ENCODE results near the gene NAGPA. TPM values are rescaled to one million over a fixed set of nuclear protein-coding genes. Genes with fewer than 3 reads are reported as not detected.

NAGPA gene
- polyA plus RNA-seq, 1 donor from 2014 or later, result 36.6 TPM

DNA sequence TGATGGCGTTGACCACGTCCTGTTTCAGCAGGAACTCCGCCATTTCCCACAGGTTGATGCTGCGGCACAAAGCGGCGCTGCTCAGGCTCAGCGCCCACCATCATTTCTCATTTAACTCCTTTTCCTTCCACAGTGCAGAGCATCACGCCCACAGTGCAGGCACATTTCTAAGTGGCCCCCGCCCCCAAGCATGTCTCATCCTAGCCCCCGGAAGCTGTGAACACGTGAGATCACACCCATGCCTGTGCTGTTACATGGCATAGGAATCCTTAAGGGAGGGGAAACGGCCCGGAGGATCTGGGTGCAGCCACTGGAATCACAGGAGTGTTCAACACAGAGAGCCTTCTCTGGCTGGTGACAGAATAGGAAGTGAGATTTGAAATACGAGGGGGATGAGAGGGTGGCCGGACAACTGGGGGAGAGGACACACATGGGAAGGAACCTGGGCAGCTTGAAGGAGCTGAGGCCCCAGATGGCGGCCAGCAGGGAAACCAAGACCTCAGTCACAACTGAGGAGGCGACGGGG is 4.7 kb downstream of the NAGPA start:
- Histone ChIP-seq H3F3A (ENCODE audit: insufficient read depth, low read length, poor library complexity, severe bottlenecking) (no peaks in the 10 kb centered on the region), H4K20me1 (ENCODE audit: insufficient read depth) (no peaks in the 10 kb centered on the region)

DNA sequence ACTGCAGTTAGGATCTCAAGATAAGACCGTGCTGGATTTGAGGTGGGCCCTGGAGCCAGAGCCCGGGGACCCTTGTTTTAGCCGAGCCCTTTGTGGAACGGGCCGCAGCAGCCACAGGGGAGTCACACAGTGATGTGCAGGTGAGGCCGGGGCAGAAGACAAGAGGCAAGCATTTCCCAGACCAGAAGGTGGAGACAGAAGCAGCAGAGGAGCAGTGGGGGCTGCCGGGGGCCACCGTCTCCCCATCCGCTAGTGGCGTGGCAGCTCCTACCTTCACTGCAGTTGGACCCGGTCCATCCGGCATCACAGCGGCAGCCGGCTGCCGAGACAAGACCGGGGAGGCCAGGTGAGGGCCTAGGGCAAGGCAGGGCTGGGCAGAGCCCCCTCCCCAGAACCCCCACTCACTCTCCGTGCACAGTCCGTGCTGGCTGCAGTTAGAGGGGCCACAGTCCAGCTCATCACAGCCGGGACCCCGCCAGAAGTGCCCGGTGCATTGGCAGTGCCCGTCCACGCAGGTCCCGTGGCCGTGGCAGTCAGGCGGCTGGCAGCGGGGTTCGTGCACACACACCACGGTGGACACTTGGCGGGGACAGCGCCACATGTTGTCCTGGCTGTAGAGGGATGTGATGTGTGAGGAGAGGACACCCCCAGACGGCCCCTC is 6.0 kb downstream of the NAGPA start:
- no peak for TF ChIP-seq POLR2AphosphoS5 (IDR thresholded peaks at IDR 0.05)
- no peak for TF ChIP-seq TAF1 (IDR thresholded peaks at IDR 0.05; ENCODE audit: low read depth)
- TF ChIP-seq, protein P1, sequence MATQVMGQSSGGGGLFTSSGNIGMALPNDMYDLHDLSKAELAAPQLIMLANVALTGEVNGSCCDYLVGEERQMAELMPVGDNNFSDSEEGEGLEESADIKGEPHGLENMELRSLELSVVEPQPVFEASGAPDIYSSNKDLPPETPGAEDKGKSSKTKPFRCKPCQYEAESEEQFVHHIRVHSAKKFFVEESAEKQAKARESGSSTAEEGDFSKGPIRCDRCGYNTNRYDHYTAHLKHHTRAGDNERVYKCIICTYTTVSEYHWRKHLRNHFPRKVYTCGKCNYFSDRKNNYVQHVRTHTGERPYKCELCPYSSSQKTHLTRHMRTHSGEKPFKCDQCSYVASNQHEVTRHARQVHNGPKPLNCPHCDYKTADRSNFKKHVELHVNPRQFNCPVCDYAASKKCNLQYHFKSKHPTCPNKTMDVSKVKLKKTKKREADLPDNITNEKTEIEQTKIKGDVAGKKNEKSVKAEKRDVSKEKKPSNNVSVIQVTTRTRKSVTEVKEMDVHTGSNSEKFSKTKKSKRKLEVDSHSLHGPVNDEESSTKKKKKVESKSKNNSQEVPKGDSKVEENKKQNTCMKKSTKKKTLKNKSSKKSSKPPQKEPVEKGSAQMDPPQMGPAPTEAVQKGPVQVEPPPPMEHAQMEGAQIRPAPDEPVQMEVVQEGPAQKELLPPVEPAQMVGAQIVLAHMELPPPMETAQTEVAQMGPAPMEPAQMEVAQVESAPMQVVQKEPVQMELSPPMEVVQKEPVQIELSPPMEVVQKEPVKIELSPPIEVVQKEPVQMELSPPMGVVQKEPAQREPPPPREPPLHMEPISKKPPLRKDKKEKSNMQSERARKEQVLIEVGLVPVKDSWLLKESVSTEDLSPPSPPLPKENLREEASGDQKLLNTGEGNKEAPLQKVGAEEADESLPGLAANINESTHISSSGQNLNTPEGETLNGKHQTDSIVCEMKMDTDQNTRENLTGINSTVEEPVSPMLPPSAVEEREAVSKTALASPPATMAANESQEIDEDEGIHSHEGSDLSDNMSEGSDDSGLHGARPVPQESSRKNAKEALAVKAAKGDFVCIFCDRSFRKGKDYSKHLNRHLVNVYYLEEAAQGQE (IDR thresholded peaks at IDR 0.05; ENCODE audit: borderline replicate concordance), result no peak
- no peak for TF ChIP-seq EZH2 (IDR thresholded peaks at IDR 0.05; ENCODE audit: borderline replicate concordance, insufficient read depth, low read length, poor library complexity, severe bottlenecking)
- no peak for TF ChIP-seq RAD21 (conservative IDR thresholded peaks at IDR 0.05)
- no peak for TF ChIP-seq MXI1 (conservative IDR thresholded peaks at IDR 0.05; ENCODE audit: poor library complexity, severe bottlenecking)
- TF ChIP-seq EP300 (conservative IDR thresholded peaks at IDR 0.05; ENCODE audit: poor library complexity, severe bottlenecking), result no peak
- no peak for TF ChIP-seq SMC3 (conservative IDR thresholded peaks at IDR 0.05; ENCODE audit: poor library complexity)
- TF ChIP-seq, protein P2, sequence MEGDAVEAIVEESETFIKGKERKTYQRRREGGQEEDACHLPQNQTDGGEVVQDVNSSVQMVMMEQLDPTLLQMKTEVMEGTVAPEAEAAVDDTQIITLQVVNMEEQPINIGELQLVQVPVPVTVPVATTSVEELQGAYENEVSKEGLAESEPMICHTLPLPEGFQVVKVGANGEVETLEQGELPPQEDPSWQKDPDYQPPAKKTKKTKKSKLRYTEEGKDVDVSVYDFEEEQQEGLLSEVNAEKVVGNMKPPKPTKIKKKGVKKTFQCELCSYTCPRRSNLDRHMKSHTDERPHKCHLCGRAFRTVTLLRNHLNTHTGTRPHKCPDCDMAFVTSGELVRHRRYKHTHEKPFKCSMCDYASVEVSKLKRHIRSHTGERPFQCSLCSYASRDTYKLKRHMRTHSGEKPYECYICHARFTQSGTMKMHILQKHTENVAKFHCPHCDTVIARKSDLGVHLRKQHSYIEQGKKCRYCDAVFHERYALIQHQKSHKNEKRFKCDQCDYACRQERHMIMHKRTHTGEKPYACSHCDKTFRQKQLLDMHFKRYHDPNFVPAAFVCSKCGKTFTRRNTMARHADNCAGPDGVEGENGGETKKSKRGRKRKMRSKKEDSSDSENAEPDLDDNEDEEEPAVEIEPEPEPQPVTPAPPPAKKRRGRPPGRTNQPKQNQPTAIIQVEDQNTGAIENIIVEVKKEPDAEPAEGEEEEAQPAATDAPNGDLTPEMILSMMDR (IDR thresholded peaks at IDR 0.05; ENCODE audit: poor library complexity, severe bottlenecking), result no peak
- H3K9me2 ChIP-seq (ENCODE audit: insufficient read depth, low read length), result no peaks in the 10 kb centered on the region
- H3F3A ChIP-seq (ENCODE audit: insufficient read depth, low read length, poor library complexity, severe bottlenecking), result no peaks in the 10 kb centered on the region
- no peak overlapping the region for H3K4me3 ChIP-seq (ENCODE audit: low read length)
- no peak overlapping the region for H2AFZ ChIP-seq (ENCODE audit: low read depth, low read length)
- no peak overlapping the region for H3K4me2 ChIP-seq (ENCODE audit: low read length)
- H4K20me1 ChIP-seq (ENCODE audit: insufficient read depth), result no peaks in the 10 kb centered on the region
- H3K9ac ChIP-seq (ENCODE audit: low read length), result no peak overlapping the region
- H3K36me3 ChIP-seq (ENCODE audit: insufficient read depth, low read length), result no peaks in the 10 kb centered on the region
- no peak overlapping the region for H3K27ac ChIP-seq (ENCODE audit: low read length)
- H3K79me2 ChIP-seq (replicated peaks; ENCODE audit: insufficient read depth, low read length), result no peaks in the 10 kb centered on the region
- no peaks in the 10 kb centered on the region for H3K9me3 ChIP-seq (ENCODE audit: low read length)
- no peaks in the 10 kb centered on the region for H3K27me3 ChIP-seq (ENCODE audit: insufficient read depth, low read depth, low read length)

More for the DNA sequence above, 4.7 kb downstream of the NAGPA start:
- Histone ChIP-seq H3K36me3 (ENCODE audit: insufficient read depth, low read length) (no peaks in the 10 kb centered on the region), H3K79me2 (replicated peaks; ENCODE audit: insufficient read depth, low read length) (no peaks in the 10 kb centered on the region), H2AFZ (ENCODE audit: low read depth, low read length) (no peak overlapping the region), H3K27me3 (ENCODE audit: insufficient read depth, low read depth, low read length) (no peaks in the 10 kb centered on the region), H3K4me2 (ENCODE audit: low read length) (no peak overlapping the region), H3K9me3 (ENCODE audit: low read length) (no peaks in the 10 kb centered on the region), H3K4me3 (ENCODE audit: low read length) (no peak overlapping the region), H3K9me2 (ENCODE audit: insufficient read depth, low read length) (no peaks in the 10 kb centered on the region), H3K9ac (ENCODE audit: low read length) (no peak overlapping the region), H3K27ac (ENCODE audit: low read length) (no peak overlapping the region)
- TF ChIP-seq TAF1 (IDR thresholded peaks at IDR 0.05; ENCODE audit: low read depth), result no peak
- TF ChIP-seq, protein P1 (IDR thresholded peaks at IDR 0.05; ENCODE audit: borderline replicate concordance), result no peak
